ENCODE results near the gene SIRPB2.

DNA sequence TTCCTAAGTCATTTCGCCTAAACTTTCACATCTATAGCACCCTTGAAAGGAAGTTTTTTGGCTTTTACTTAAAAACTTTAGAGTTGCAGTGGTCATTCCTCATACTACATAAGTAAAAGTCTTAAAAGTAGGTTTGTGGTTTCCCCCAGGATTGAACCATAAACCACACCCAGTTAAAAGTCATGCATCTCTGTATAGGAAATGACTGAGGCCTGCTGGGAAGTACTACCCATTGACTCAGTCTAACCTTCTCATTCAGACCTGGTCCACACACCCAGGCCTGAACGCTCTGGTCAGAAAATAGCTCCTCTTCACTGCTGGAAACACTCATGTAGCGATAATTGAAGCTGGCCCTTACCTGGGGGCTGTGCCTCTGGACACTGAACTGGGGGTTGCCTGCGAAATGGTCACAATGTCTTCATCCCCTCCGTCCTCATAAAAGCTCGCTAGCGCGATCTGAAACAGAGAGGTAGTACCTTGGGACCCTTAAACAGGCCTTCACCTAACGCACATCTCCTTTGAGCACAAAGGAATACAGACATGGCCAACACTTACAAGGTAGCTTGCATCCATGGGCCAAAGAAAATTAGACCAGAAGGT is 27.1 kb downstream of the SIRPB2 start:
- no peak for TF ChIP-seq CTCF (IDR thresholded peaks at IDR 0.05)
- no peak for TF ChIP-seq POLR2A (IDR thresholded peaks at IDR 0.05)

Measured in tibial nerve (tissue), 3 donors.